Metanephros (tissue), 2 donors: ENCODE results near the gene SCD5. TPM values are rescaled to one million over a fixed set of nuclear protein-coding genes. Genes with fewer than 3 reads are reported as not detected.

Experiments used
- small RNA-seq: library from RNA; depleted of rRNA; stranded (forward); fragments of <200 nt; gene quantifications from one replicate; pipeline ENCODE3, GENCODE V24; 2014; ENCODE audit warnings: low replicate concordance
- total RNA-seq: library from RNA; depleted of rRNA; stranded (reverse); fragments of >200 nt; gene quantifications from one replicate; pipeline ENCODE4 v1.2.3, GENCODE V29; 2014

The SCD5 gene
- 27.0 TPM for total RNA-seq

GRCh38 chr4:82798168-82799005 lies at the start of gene SCD5:
Gene SCD5 (minus strand): TSS chr4:82798796. CDS start chr4:82798537, 259 bp downstream.

Small RNAs within 50 kb of the gene (small RNA-seq; reads per million reads assigned to genes)
- not detected for gene MIR575

Other genes starting within 250 kb of the SCD5 start
- 17.7 TPM for gene TMEM150C, start 236.8 kb downstream of the SCD5 start, total RNA-seq
- gene SEC31A, start 92.4 kb upstream of the SCD5 start, total RNA-seq = 206 TPM
- 18.4 TPM for gene THAP9, start 101.9 kb upstream of the SCD5 start, total RNA-seq
- 13.2 TPM for gene LIN54, start 212.0 kb upstream of the SCD5 start, total RNA-seq
- gene COPS4, start 236.4 kb upstream of the SCD5 start, total RNA-seq = 73.9 TPM